ENCODE data around the gene FYN. TPM values are rescaled to one million over a fixed set of nuclear protein-coding genes. Genes with fewer than 3 reads are reported as not detected.

FYN gene
- total RNA-seq, 2 donors from 2014 or later: 55.5 to 72.5 TPM

GRCh38 chr6:111918825-111919224 is 45.6 kb upstream of the FYN start:
- Histone ChIP-seq H3K9me3 (no peaks in the 10 kb centered on the region), H3K36me3 (no peaks in the 10 kb centered on the region), H3K27me3 (replicated peaks; ENCODE audit: insufficient read depth) (no peaks in the 10 kb centered on the region), H3K4me1 (ENCODE audit: control insufficient read depth in 1 of 2, low read depth in 2 of 2) (no peaks in the 10 kb centered on the region), H3K27ac (no peak overlapping the region), H3K4me3 (no peak overlapping the region)
- ATAC-seq (ENCODE audit: insufficient number of reproducible peaks, low FRiP score, low read depth) (no peak), DNase-seq (ENCODE audit: low spot score) (no peak)
- TF ChIP-seq CTCF (IDR thresholded peaks at IDR 0.05): no peak

GRCh38 chr6:111916747-111917146 is 43.5 kb upstream of the FYN start:
- ATAC-seq (ENCODE audit: insufficient number of reproducible peaks, low FRiP score, low read depth): no peak
- H3K27me3 ChIP-seq (replicated peaks; ENCODE audit: insufficient read depth): no peaks in the 10 kb centered on the region
- no peak for TF ChIP-seq CTCF (IDR thresholded peaks at IDR 0.05)

GRCh38 chr6:111914617-111915016 is 41.4 kb upstream of the FYN start:
- Histone ChIP-seq H3K4me1 (ENCODE audit: control insufficient read depth in 1 of 2, low read depth in 2 of 2) (no peaks in the 10 kb centered on the region), H3K27me3 (replicated peaks; ENCODE audit: insufficient read depth) (no peaks in the 10 kb centered on the region), H3K36me3 (no peaks in the 10 kb centered on the region), H3K27ac (no peak overlapping the region), H3K4me3 (no peak overlapping the region), H3K9me3 (no peaks in the 10 kb centered on the region)
- TF ChIP-seq CTCF (IDR thresholded peaks at IDR 0.05): no peak
- no peak for DNase-seq (ENCODE audit: low spot score)
- no peak for ATAC-seq (ENCODE audit: insufficient number of reproducible peaks, low FRiP score, low read depth)

More at GRCh38 chr6:111916747-111917146, 43.5 kb upstream of the FYN start:
- no peaks in the 10 kb centered on the region for H3K9me3 ChIP-seq
- H3K4me3 ChIP-seq: no peak overlapping the region
- DNase-seq (ENCODE audit: low spot score): no peak
- no peaks in the 10 kb centered on the region for H3K36me3 ChIP-seq
- H3K4me1 ChIP-seq (ENCODE audit: control insufficient read depth in 1 of 2, low read depth in 2 of 2): no peaks in the 10 kb centered on the region
- no peak overlapping the region for H3K27ac ChIP-seq

GRCh38 chr6:111912904-111913303 is 39.7 kb upstream of the FYN start:
- TF ChIP-seq CTCF (IDR thresholded peaks at IDR 0.05): no peak
- H3K9me3 ChIP-seq: no peaks in the 10 kb centered on the region
- DNase-seq (ENCODE audit: low spot score): no peak
- no peak overlapping the region for H3K27ac ChIP-seq
- H3K4me3 ChIP-seq: no peak overlapping the region
- H3K36me3 ChIP-seq: no peaks in the 10 kb centered on the region
- H3K4me1 ChIP-seq (ENCODE audit: control insufficient read depth in 1 of 2, low read depth in 2 of 2): no peaks in the 10 kb centered on the region
- ATAC-seq (ENCODE audit: insufficient number of reproducible peaks, low FRiP score, low read depth): no peak
- H3K27me3 ChIP-seq (replicated peaks; ENCODE audit: insufficient read depth): no peaks in the 10 kb centered on the region

- no peaks in the 10 kb centered on the region for H3K27me3 ChIP-seq (replicated peaks; ENCODE audit: insufficient read depth)
- ATAC-seq (ENCODE audit: insufficient number of reproducible peaks, low FRiP score, low read depth) (no peak), DNase-seq (ENCODE audit: low spot score) (no peak)
- no peaks in the 10 kb centered on the region for H3K4me1 ChIP-seq (ENCODE audit: control insufficient read depth in 1 of 2, low read depth in 2 of 2)
- no peak overlapping the region for H3K4me3 ChIP-seq
- no peak overlapping the region for H3K27ac ChIP-seq
- TF ChIP-seq CTCF (IDR thresholded peaks at IDR 0.05): no peak
- no peaks in the 10 kb centered on the region for H3K9me3 ChIP-seq
- no peaks in the 10 kb centered on the region for H3K36me3 ChIP-seq
These were observed 38.2 kb upstream of the FYN start for GRCh38 chr6:111911428-111911827.

All from thoracic aorta (tissue), 2 donors.